ENCODE data around the gene MARVELD1.

MARVELD1 gene

DNA sequence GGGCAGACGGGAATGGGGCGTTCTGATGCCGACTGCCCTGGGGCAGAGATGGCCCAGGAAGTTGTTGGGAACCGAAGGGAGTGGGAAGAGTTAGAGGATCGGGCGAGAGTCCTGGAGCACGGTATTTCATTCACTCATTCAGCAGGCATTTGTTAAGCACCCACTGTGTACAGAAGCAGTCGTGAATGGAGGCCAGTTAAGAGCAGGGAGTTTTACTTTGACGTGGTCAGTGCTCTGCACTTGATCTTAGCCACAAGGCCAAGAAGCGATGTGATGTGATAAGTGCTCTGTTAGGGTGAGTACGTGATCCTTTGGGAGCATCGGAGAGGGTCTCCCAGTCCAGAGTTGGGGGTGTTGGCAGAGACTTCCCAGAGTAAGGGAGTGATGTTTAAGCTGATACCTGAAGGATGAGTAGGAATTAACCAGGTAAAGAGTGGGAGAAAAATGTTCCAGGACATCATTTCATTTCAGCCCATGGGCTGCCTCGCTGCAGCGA is 24.3 kb downstream of the MARVELD1 start:
- TF ChIP-seq, protein P1, sequence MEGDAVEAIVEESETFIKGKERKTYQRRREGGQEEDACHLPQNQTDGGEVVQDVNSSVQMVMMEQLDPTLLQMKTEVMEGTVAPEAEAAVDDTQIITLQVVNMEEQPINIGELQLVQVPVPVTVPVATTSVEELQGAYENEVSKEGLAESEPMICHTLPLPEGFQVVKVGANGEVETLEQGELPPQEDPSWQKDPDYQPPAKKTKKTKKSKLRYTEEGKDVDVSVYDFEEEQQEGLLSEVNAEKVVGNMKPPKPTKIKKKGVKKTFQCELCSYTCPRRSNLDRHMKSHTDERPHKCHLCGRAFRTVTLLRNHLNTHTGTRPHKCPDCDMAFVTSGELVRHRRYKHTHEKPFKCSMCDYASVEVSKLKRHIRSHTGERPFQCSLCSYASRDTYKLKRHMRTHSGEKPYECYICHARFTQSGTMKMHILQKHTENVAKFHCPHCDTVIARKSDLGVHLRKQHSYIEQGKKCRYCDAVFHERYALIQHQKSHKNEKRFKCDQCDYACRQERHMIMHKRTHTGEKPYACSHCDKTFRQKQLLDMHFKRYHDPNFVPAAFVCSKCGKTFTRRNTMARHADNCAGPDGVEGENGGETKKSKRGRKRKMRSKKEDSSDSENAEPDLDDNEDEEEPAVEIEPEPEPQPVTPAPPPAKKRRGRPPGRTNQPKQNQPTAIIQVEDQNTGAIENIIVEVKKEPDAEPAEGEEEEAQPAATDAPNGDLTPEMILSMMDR (IDR thresholded peaks at IDR 0.05; ENCODE audit: low read depth, low read length): no peak
- no peak for DNase-seq (ENCODE audit: extremely low read depth, low read depth)

DNA sequence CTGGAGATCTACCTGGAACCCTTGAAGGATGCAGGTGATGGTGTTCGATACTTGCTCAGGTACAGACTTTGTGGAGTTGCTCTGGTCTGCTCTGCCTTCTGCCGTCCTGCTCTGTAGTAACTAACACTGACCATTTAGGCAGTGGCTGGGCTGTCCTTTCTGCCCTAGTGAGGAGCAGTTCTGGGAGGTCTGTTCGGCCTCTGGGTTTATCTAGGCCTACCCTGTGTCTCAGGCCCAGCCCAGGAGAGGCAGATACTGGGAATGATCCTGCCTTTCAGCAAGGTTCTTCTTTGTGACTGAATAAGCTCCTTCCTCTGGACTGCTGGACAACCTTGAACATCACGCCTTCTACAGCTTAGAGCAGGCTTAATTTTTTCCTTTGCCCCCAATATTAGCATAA is 25.1 kb downstream of the MARVELD1 start:
- TF ChIP-seq, protein P1 (IDR thresholded peaks at IDR 0.05; ENCODE audit: low read depth, low read length): no peak

DNA sequence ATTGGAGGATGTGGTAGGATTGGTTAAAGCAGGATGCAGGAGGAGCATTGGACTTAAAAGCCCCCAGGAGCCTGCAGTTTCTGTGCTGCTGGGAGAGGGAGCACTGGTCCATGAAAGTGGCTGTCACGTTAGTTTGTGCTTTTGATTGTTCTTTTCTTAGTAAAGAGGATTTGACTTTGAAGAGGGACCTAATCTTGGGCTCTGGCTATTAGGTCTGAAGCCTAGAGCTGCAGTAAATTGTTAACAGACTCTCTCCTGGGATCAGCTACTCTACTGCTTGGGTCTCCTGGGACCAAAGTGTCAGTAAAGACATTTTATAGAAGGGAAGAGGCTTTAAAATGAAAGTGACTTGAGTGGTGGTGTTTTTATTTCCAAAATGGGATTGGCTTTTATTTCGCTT is 27.1 kb downstream of the MARVELD1 start:
- no peak for DNase-seq (ENCODE audit: extremely low read depth, low read depth)
- TF ChIP-seq, protein P1 (IDR thresholded peaks at IDR 0.05; ENCODE audit: low read depth, low read length): no peak

More for the DNA sequence above, 25.1 kb downstream of the MARVELD1 start:
- DNase-seq (ENCODE audit: extremely low read depth, low read depth): no peak

DNA sequence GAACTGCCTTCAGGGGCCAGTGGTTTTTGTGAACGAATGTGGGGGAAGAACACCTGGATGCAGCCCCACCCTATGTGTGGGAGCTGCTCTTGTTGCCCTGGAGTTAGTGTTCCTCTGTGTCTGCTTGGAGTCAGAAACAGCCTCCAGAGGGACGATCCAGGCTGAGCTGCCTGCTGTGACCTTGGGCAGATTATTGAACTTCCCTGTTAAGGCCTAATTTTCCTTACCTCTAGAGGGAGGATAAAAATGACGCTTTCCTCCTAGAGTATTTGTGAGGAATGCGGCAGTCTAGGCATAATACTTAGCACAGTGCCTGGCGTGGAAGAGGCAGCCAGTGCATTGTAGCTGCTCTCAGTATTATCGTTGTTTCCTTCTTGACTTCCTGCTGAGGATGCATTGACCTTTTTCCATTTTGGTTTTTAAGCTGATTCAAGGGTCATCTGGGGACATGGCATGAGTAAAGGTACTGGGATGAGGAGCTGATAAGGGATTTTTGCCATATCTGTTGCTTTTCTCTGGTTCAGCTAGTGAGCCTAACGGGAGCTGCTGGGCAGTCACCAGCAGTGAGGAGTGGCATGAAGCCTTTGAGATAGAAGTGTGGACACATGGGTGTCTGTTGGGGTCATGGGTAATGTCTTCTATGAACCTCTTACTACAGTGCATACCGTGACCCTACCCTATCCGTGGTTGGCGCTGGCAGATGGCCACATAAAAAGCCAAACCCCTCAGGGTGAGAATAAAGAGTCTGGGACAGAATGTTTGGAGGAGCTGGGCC is 29.8 kb downstream of the MARVELD1 start:
- TF ChIP-seq, protein P1 (IDR thresholded peaks at IDR 0.05; ENCODE audit: low read depth, low read length): no peak
- no peak for DNase-seq (ENCODE audit: extremely low read depth, low read depth)

DNA sequence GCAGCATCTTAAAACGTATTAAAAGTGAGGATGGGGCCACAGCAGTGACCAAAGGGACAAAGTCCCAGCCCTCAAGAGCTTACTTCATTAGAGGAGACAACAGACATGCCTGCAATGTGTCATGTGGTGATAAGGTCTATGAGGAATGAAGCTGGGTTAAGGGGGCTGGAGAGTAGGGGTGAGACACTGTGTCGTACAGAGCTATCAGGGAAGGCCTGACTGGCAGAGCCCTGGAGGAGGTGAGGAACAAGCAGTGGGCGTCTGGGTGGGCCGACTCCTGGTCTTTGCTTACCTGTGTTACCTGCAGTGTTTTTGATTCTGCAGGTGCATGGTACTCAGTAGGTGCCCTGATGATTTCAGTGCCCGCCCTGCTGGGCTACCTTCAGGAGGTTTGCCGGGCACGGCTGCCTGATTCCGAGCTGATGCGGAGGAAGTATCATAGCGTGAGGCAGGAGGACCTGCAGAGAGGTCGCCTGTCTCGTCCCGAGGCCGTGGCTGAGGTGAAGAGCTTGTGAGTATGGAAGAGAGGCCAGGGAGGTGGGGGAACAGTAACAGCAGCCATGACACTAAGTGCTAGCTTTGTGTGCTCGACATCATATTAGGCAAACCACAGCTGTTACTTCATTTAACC is 31.0 kb downstream of the MARVELD1 start:
- TF ChIP-seq, protein P1 (IDR thresholded peaks at IDR 0.05; ENCODE audit: low read depth, low read length): no peak
- no peak for DNase-seq (ENCODE audit: extremely low read depth, low read depth)

DNA sequence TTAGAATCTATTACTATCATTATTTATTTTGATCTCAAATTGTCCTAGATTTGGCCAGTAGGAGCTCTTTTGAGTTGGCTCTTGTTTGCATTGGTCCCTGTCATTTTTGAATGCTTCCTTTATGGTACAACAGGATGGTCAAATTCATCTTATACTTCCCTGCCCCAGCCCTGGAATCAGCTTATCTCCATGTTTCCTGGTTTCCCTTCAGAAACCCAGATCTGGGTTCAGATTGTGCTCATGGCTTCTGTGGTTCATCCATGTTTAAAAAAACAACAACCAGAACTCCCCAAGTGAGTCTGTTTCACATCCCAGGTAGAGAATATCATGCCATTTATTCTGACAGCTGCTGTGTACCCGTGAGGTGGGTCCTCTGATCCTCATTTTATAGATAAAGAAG is 34.0 kb downstream of the MARVELD1 start:
- DNase-seq (ENCODE audit: extremely low read depth, low read depth): no peak
- TF ChIP-seq, protein P1 (IDR thresholded peaks at IDR 0.05; ENCODE audit: low read depth, low read length): no peak

DNA sequence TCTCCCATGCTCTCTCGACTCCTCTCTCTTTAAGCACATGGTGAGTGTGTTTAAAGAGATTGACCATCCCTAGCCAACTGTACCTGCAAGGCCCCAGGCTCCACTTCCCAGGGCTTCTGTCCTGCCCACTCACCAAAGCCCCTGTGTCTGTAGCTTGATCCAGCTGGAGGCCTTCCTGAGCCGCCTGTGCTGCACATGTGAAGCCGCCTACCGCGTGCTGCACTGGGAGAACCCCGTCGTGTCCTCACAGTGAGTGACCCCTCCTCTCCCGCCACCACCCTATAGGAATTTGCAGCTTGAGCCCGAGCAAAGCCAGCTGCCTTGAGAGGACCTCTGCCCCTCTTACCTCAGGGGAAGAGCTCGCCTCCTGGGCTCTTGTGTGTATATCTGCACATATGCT is 34.6 kb downstream of the MARVELD1 start:
- TF ChIP-seq, protein P1 (IDR thresholded peaks at IDR 0.05; ENCODE audit: low read depth, low read length): no peak
- no peak for DNase-seq (ENCODE audit: extremely low read depth, low read depth)
